Stimulated activated CD8-positive, alpha-beta memory T cell treated with anti-CD3 and anti-CD28 coated beads, Interleukin-7, amount 100 ng/mL, for 1 hour (primary cell): ENCODE data around the gene LY6G6F.

Experiments used
- DNase-seq, 2 donors: peaks; one replicate each; pipeline ENCODE4 v3.0.0-alpha.2; 2020; ENCODE audit warnings: low read depth in 2 of 2

The LY6G6F gene

DNA sequence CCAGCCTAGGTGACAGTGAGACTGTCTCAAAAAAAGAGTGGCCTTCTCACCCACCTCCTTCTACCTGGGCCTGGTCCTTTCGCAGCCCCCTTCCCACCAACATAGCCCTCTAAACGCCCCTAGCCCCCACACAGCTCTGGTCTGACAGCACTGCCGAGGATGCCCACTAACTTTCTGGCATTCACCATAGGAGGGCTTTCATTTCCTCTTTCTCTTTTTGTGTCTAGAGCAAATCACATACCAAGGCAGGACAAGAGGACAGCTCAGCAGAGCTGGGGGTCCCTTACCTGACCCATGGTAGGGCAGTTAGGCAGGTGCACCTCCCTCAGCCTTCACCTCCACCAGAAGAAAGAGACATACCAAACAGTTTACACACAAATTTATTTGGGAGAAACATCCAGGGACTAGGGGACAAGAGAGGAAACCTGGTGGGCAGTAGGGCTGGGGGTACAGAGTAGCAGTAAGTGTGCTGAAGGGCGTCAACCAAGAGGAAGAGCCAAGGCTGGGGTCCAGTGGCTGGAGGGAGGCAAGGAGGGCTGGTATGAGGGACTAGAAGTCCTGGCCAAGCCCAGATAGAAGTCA, 30.3 kb upstream of the LY6G6F start:
- no peak for DNase-seq

- DNase-seq: no peak
These were observed 29.8 kb upstream of the LY6G6F start for GRCh38 chr6:31676904-31677303.

DNA sequence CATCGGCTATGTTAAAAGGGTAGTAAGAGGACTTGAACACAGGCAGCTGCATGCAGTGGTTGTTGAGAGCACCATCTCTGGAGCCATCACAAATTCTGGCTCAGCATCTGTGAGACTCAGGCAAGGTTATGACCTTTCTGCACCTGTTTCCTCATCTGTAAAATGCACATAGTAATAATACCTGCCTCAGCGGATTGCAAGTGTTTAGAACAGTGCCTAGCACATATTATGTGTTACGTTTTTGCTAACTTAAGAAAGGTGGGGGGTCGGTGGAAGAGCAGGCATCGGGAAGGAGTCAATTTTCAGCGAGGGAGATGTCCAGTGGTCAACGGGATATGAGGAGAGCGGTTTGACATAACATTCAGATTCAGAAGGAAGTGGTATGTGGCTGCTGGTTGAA, 28.7 kb upstream of the LY6G6F start:
- DNase-seq: no peak

- DNase-seq: no peak
These were observed 26.2 kb upstream of the LY6G6F start, which contains the start of gene LY6G5C for GRCh38 chr6:31680226-31681134. LY6G5C (minus strand) TSS chr6:31681067; CDS start chr6:31680373, 694 bp downstream.

DNA sequence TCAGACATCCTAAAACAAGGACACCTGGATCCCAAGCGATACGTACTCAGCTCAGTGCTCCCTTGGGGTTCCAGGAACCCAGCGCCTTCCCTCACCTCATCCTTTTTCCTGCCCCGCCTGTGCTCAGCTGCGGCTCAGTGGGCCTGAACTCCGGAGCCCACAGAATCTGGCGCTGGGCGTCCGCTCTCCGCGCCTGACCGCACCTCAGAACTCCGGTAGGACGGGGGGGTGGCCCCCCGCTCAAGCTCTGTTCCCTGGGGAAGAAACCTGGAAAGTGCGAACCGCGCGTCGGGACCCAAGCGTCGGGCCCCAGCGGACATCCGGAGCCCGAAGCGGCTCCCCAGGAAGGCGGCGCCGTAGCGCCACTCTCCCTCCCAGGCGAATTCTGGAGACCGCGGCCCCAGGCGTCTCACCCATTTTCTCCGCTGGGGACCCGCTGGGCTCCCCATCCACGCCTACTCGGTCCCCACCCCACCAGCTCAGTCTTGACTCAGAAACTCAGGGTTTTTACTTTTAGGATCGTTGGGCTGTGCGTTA, 25.5 kb upstream of the LY6G6F start:
- no peak for DNase-seq

- DNase-seq: no peak
These were observed 23.1 kb upstream of the LY6G6F start for GRCh38 chr6:31683591-31683990.

DNA sequence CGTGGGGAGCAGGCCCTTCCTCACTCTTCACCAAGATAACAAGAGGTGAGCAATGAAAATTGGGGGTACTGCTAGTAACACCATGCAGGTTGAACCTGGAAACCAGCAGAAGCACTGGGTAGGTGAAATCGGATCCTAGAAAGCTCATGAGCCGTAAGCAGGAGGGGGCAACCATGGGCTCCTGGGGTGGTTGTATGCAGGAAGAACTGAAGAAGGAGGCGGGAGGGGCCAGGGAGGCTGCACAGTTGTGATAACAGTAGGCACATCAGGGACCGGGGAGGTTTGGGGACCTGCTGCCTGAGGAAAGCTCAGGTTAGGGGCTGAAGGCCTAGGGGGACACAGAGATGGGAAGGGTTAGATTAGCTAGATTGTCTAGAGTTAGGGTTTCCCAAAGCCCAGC, 20.2 kb upstream of the LY6G6F start:
- DNase-seq: no peak

GRCh38 chr6:31687321-31687720, 19.3 kb upstream of the LY6G6F start:
- DNase-seq: no peak

DNA sequence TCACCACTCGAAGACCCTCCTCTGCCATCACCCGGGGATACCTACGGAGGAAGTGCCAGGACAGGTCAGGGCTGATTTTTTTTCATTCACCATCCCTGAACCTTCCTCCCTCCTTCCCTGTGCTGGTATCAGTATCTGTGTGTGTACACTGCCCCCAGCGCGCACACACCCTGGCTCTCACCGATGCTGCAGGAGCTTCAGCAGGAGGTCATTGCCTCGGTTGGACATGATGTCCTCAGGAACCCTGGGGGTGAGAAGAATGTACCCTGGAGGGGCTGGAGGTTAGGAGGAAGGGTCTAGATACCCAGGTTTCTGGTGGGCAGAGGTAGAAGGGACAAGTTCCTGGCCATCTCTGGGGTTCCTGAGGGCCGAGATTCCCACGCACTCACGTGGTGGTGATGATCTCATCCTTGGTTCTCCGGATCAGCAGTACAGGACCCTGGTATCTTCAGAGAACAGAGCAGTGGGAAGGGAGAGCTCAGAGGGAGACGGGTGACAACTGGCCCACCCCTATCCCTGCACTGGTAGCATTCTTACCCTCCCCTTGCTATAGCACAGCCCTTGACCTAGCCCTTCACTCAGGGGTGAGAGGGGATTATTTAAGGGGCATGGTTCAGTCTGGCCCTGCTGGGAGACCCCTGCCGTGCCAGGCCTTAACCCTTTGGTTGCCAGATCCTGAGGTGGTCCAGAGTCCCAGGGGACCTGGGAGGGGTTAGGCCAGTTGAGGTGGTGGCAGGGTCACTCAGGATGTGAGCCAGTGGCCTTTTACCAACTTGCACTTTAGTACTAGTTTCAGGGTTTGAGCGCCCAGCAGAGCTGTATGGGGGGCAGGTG, 18.6 kb upstream of the LY6G6F start:
- DNase-seq: no peak

DNA sequence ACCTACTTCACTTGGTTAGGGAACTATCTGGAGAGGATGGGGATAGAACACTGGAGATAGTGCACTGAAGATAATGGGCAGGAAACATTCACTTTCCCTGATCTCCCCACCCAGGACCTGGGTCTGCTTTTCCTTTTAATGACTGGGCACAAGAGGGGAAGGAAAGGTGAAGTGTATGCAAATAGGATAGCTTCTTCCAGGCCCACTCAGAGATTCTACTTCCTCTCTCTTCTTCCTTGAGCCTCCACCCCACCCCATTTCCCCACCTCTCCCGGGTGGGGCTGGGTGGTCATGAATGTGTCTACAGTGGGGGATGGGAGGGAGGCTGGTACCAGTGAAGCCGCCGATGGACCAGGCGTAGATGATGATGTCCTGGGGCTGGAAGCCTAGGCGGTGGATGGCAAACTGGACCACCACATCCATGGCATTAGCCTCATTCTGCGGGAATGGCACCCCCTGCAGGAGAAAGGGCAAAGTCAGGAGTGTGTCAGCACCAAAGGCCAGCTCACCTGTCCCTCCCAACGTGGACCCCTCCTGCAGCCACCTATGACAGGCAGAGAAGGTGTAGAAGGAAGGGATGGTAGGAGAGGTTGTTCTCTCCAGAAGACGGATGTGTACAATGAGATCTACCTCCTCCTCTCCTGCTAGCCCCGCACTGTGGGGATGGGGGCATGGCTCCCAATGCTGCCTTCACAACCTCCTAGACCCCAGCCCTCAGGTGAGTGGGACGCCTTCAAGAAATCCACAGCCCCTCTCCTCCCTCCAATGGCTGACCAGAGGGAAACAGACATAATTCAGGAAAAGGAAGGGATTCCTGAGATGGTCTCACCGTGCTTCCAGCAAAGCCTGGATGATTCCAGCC, 17.2 kb upstream of the LY6G6F start:
- DNase-seq: no peak

GRCh38 chr6:31690231-31691077, 16.2 kb upstream of the LY6G6F start:
- DNase-seq: no peak

DNA sequence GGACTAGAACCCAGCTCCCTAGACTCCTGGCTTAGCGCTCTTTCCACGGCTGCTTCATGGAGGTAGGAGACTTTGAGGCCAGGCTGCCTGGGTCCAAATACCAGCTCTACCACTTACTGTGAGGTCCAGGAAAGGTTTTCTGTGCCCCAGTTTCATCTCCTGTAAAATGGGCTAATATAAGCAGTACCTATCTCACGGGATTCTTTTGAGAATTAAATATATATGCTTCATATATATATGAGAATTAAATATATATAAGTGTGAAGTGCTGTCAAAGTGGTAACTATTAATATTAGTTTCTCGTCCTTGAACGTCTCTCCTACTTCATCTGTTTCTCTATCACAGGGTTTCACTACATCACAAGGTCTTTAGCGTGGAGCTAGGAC, 15.6 kb upstream of the LY6G6F start:
- DNase-seq: no peak

DNA sequence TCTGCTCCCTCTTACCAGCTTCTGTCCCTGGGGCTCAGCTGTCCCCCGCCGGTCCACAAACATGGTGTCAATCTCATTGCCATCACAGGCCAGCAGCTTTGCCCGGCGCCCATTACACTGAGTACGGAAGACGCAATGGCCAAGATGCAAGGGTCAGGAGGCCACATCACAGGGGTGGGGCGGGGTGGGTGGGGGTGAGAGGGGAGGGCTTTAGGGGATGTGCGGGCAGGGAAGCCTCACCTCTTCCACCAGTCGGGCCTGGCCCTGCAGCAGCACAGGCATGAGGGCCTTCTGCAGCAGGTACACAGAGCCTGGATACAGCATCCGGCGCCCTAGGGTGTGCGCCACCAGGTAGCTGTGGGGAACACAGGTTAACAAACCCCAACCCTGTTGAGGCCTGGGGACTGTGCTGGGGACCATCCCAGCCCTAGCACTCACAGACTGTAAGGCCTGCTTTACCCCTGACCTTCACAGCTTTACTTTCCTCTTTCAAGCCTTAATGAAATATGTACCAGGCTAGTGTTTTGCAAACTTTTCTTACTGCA, 15.0 kb upstream of the LY6G6F start:
- no peak for DNase-seq

DNA sequence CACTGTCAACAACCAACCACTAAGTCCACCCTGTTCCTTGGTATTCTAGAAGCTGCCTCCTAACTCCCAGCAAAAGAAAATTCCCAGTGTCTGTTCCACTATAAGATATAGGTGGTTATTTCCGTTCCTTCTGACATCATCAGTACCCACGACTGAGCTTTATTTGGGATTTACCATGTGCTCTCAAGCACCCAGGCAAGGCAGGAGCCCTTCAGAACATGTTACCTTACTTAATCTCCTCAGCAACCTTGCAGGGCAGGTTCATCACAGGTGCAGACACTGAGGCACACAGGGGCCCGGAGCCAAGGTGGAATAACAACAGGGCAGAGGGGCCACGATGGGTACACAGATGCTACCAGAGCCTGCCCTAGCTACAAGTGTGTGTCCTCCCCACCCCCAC, 14.3 kb upstream of the LY6G6F start:
- DNase-seq: no peak

GRCh38 chr6:31692886-31693285, 13.8 kb upstream of the LY6G6F start:
- no peak for DNase-seq

DNA sequence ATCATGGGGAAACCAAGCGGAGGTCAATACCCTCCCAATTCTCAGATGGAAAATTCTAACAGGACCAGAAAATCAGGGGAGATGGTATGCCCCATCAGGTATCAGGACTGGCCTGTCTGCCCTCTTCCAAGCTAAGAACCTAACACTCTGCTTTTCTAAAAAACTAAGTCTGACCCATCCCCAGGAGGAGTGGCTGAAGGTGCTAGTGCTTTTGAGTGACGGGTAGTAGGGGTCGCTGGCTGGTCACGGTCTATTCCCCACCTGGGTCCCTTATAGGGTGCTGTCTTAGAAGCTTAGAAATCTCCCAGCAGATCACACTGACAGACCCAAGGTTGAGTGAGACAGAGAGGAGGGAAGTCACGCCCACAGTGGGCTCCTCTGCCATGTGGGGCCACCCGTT, 13.1 kb upstream of the LY6G6F start:
- no peak for DNase-seq

GRCh38 chr6:31697555-31697954, 9.1 kb upstream of the LY6G6F start:
- no peak for DNase-seq

DNA sequence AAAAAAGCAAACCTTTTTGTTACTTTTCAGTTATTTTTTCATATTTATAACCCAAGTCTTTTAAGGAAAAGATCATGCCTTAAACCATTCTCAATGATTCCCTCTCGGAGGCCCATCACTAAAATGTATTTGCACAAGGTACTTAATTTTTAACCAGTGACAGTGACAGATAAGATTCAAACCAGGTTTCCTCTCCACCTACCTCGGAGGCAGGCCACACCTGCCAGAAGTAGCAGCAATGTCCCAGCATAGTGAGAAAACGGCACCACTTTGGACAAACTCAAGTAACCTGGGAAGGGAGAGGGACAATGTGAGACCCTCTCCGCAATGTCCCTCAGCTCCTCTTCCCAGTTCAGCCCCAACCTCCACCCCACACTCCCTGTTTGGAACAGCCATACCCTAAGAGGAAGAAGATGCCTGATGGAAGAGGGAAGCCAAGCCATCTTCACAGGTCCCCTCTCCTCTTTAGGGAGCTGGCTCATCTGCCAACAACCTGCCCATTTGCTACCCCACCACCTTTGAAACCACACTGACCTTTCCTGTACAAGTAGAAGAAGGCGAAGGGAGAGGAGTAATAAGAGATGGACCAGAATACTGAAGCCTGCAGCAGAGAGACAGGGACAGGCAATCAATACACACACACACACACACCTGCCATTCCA, 5.8 kb upstream of the LY6G6F start:
- no peak for DNase-seq

- DNase-seq: no peak
These were observed 4.8 kb upstream of the LY6G6F start for GRCh38 chr6:31701666-31702404.
